GM12878 (cell line): Measurements from ENCODE around the gene MRM1.
"Not testable (repeated sequence)": the region's sequence is repeated elsewhere in the genome, so short reads cannot be mapped to it uniquely, and the experiment has no call there.

Source experiments
- BHLHE40 ChIP-seq, 2 experiments: fragments of 450-650 bp in 1 of 2; IDR thresholded peaks; 2 replicates each; pipeline ENCODE4 v1.6.1; 2011 to 2017; ENCODE audit warnings: low read depth in 2 of 2, borderline replicate concordance in 1 of 2, improper control_type of control experiment in 1 of 2, low read length in 1 of 2, mild to moderate bottlenecking in 1 of 2
- CREM ChIP-seq: IDR thresholded peaks from 2 replicates; pipeline ENCODE4 v1.6.1; 2014; ENCODE audit warnings: antibody characterized with exemption, low read depth
- E2F4 ChIP-seq: IDR thresholded peaks from 2 replicates; pipeline ENCODE4 v1.6.1; 2012; ENCODE audit warnings: low read depth, low read length, improper control_type of control experiment
- EGR1 ChIP-seq, 2 experiments: IDR thresholded peaks; 1 replicate in 1 of 2; 2 replicates in 1 of 2; pipeline ENCODE4 v1.6.1; 2011 to 2012; ENCODE audit warnings: low read depth in 2 of 2, low read length in 2 of 2, borderline replicate concordance in 1 of 2, mild to moderate bottlenecking in 1 of 2, moderate library complexity in 1 of 2
- ZNF274 ChIP-seq: IDR thresholded peaks from one replicate; pipeline ENCODE4 v1.8.0; 2011; ENCODE audit not compliant: insufficient read length, insufficient read depth
- TF ChIP-seq, protein P1 (sequence below): IDR thresholded peaks from 2 replicates; pipeline ENCODE4 v1.6.1; 2012; ENCODE audit warnings: low read length, inconsistent platforms

GRCh38 chr17:36605028-36605427 lies 3.6 kb downstream of the MRM1 start:
- not testable (repeated sequence) for TF ChIP-seq BHLHE40 (IDR thresholded peaks at IDR 0.05; ENCODE audit: borderline replicate concordance in 1 of 2, low read depth in 2 of 2, low read length in 1 of 2); EGR1 (IDR thresholded peaks at IDR 0.05; ENCODE audit: borderline replicate concordance in 1 of 2, low read depth in 2 of 2, low read length in 2 of 2); CREM; ZNF274; E2F4
- TF ChIP-seq, protein P1, sequence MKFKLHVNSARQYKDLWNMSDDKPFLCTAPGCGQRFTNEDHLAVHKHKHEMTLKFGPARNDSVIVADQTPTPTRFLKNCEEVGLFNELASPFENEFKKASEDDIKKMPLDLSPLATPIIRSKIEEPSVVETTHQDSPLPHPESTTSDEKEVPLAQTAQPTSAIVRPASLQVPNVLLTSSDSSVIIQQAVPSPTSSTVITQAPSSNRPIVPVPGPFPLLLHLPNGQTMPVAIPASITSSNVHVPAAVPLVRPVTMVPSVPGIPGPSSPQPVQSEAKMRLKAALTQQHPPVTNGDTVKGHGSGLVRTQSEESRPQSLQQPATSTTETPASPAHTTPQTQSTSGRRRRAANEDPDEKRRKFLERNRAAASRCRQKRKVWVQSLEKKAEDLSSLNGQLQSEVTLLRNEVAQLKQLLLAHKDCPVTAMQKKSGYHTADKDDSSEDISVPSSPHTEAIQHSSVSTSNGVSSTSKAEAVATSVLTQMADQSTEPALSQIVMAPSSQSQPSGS: not testable (repeated sequence)
